Fibroblast of lung (primary cell): ENCODE measurements around the gene SLC6A7. TPM values are rescaled to one million over a fixed set of nuclear protein-coding genes. Genes with fewer than 3 reads are reported as not detected.

Source experiments
- DNase-seq, 2 donors: peaks; one replicate each; pipeline versions ENCODE4 v3.0.0 to v3.0.0-alpha.2; 2010; ENCODE audit warnings: low read depth in 2 of 2
- H2AFZ ChIP-seq: 2 replicates; pipeline ENCODE4 v1.5.1; 2012; ENCODE audit warnings: low read length, control low read depth, inconsistent platforms
- H3K27ac ChIP-seq: 2 replicates; pipeline ENCODE4 v1.5.1; 2011; ENCODE audit warnings: low read length, control low read depth; ENCODE audit not compliant: insufficient read depth
- H3K27me3 ChIP-seq: 2 replicates; pipeline ENCODE4 v1.5.1; 2011; ENCODE audit warnings: mild to moderate bottlenecking, low read length; ENCODE audit not compliant: control insufficient read depth, insufficient read depth
- H3K36me3 ChIP-seq: 2 replicates; pipeline ENCODE4 v1.5.1; 2011; ENCODE audit warnings: low read length; ENCODE audit not compliant: control insufficient read depth, insufficient read depth
- H3K4me1 ChIP-seq: 2 replicates; pipeline ENCODE4 v1.5.1; 2011; ENCODE audit warnings: low read length; ENCODE audit not compliant: control insufficient read depth, insufficient read depth; ENCODE audit errors: extremely low read depth
- H3K4me2 ChIP-seq: 2 replicates; pipeline ENCODE4 v1.5.1; 2011; ENCODE audit warnings: low read length, control low read depth; ENCODE audit not compliant: insufficient read depth; ENCODE audit errors: extremely low read depth
- H3K4me3 ChIP-seq, 4 experiments: fragments of 200-600 bp in 1 of 4; sonication (generic) in 1 of 4; replicated peaks in 1 of 4; 2 replicates each; pipeline ENCODE4 v1.5.1; 2011 to 2016; ENCODE audit warnings: low read length in 4 of 4, low read depth in 3 of 4, mild to moderate bottlenecking in 3 of 4, control low read depth in 2 of 4, inconsistent platforms in 1 of 4, mixed read lengths in 1 of 4; ENCODE audit not compliant: insufficient read depth in 1 of 4; ENCODE audit errors: control extremely low read depth in 1 of 4
- H3K79me2 ChIP-seq: 2 replicates; pipeline ENCODE4 v1.5.1; 2012; ENCODE audit warnings: mild to moderate bottlenecking, low read length, inconsistent platforms; ENCODE audit not compliant: control insufficient read depth, insufficient read depth
- H3K9ac ChIP-seq: 2 replicates; pipeline ENCODE4 v1.5.1; 2011; ENCODE audit warnings: mild to moderate bottlenecking, low read length, control low read depth; ENCODE audit not compliant: insufficient read depth
- H3K9me3 ChIP-seq: 2 replicates; pipeline ENCODE4 v1.5.1; 2012; ENCODE audit warnings: low read depth, low read length; ENCODE audit not compliant: control insufficient read depth, insufficient read depth
- H4K20me1 ChIP-seq: 2 replicates; pipeline ENCODE4 v1.5.1; 2011; ENCODE audit warnings: low read length; ENCODE audit not compliant: control insufficient read depth, insufficient read depth; ENCODE audit errors: extremely low read depth
- EZH2 ChIP-seq: IDR thresholded peaks from 2 replicates; pipeline ENCODE4 v1.5.1; 2012; ENCODE audit warnings: low read length, control low read depth, mild to moderate bottlenecking; ENCODE audit errors: missing control alignments
- polyA minus RNA-seq: library from RNA; depleted of rRNA, polyadenylated mRNA; stranded (reverse); fragments of >200 nt; gene quantifications from 2 replicates; pipeline ENCODE4 v1.2.3, GENCODE V29; 2011; ENCODE audit warnings: low replicate concordance
- polyA plus RNA-seq, 2 donors: library from polyadenylated mRNA; depleted of rRNA in 1 of 2; stranded (reverse) in 1 of 2; unstranded in 1 of 2; fragments of >200 nt; gene quantifications; 2 replicates each; pipeline ENCODE4 v1.2.1, GENCODE V29; 2011 to 2012; ENCODE audit warnings: missing spikeins in 1 of 2
- total RNA-seq: library from RNA; depleted of rRNA; stranded (reverse); fragments of >200 nt; gene quantifications from 2 replicates; pipeline ENCODE4 v1.2.1, GENCODE V29; 2014
- TF ChIP-seq, protein P1 (sequence below), 2 donors: IDR thresholded peaks in 1 of 2; conservative IDR thresholded peaks in 1 of 2; 1 replicate in 1 of 2; 2 replicates in 1 of 2; pipeline ENCODE4 v1.5.1; 2011 to 2012; ENCODE audit warnings: low read length in 2 of 2, control low read depth in 1 of 2, inconsistent platforms in 1 of 2, low read depth in 1 of 2, mild to moderate bottlenecking in 1 of 2

SLC6A7 gene
- total RNA-seq, result not detected in 2 replicates
- 0.02 TPM in 1 of 2 replicates, not detected in the other for polyA plus RNA-seq
- 0.03 TPM in 1 of 2 replicates, not detected in the other for polyA plus RNA-seq (2012)
- polyA minus RNA-seq, result not detected in 2 replicates

DNA sequence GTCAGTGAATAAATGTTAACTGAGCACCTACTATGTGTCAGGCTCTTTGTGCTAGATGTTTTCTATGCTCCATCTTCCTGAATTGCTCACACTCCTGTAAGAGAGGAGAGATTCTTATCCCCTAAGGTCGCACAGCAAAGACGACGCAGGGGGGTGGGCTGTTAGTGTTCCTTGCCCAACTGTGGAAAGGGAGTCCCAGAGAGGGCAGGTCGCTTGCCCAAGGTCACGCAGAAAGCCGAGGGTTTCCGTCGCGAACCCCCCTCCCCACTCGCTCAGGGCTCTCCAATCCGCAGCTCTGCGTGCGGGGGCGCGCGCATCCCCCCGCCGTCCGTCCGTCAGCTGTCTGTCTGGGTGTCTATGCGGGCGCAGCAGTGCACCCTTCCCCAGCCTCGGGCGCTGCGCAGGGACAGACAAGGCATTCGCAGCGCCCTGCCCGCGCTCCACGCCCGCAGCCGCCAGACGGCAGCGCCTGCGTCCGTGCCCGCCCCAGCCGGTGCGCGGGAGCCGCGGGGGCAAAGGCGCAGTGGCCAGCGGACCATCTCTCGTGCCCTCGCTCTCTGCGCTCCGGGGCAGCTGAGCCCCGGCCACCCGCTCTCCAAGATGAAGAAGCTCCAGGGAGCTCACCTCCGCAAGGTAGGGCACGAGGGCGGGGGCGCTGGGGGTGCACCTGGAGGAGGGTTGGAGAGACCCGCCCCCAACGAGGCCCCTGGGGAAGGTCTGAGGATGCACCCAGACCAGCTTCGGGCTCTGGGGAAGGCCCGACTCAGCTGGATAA, at the start of gene SLC6A7:
Gene SLC6A7 (plus strand): TSS at position 335 of the 775 bp plus-strand sequence. CDS start 266 bp downstream, at position 601.
- H3K36me3 ChIP-seq, result no peaks in the 10 kb centered on the region
- peak; percentile 79 for TF ChIP-seq EZH2
- TF ChIP-seq, protein P1, sequence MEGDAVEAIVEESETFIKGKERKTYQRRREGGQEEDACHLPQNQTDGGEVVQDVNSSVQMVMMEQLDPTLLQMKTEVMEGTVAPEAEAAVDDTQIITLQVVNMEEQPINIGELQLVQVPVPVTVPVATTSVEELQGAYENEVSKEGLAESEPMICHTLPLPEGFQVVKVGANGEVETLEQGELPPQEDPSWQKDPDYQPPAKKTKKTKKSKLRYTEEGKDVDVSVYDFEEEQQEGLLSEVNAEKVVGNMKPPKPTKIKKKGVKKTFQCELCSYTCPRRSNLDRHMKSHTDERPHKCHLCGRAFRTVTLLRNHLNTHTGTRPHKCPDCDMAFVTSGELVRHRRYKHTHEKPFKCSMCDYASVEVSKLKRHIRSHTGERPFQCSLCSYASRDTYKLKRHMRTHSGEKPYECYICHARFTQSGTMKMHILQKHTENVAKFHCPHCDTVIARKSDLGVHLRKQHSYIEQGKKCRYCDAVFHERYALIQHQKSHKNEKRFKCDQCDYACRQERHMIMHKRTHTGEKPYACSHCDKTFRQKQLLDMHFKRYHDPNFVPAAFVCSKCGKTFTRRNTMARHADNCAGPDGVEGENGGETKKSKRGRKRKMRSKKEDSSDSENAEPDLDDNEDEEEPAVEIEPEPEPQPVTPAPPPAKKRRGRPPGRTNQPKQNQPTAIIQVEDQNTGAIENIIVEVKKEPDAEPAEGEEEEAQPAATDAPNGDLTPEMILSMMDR (conservative IDR thresholded peaks at IDR 0.05 in 1 of 2, IDR thresholded peaks at IDR 0.05 in 1 of 2; ENCODE audit: low read depth in 1 of 2, low read length in 2 of 2), result no peak
- H3K9ac ChIP-seq, result no peak within 1 kb of the TSS
- DNase-seq, result no peak
- no peaks in the 10 kb centered on the region for H4K20me1 ChIP-seq
- no peak within 1 kb of the TSS for H3K4me2 ChIP-seq
- H3K9me3 ChIP-seq, result no peaks in the 10 kb centered on the region
- H3K4me1 ChIP-seq, result no peaks in the 10 kb centered on the region
- no peak within 1 kb of the TSS for H2AFZ ChIP-seq
- no peaks in the 10 kb centered on the region for H3K79me2 ChIP-seq
- peaks cover 75% of the 10 kb centered on the region for H3K27me3 ChIP-seq
- H3K4me3 ChIP-seq, result no peak within 1 kb of the TSS
- H3K27ac ChIP-seq, result no peak within 1 kb of the TSS

DNA sequence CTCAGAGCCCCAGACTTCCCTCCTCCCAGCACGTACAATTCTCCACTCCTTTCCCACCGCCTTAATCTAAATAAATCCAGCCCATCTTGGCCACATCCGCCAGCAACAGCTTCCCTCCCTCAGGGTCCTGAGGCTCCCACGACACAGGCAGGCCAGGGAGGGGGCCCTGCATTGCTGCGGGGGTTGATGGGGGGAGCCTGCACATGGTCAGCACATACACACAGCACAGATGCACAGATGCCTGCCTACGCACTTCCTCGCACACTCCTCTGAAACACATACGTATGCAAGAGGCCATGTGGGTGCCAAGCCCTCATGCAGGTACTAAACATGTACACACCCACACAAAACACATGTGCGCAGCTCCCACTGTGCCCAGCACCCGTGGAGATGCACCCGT, 49.0 kb upstream of the SLC6A7 start:
- peaks cover 71% of the 10 kb centered on the region for H3K79me2 ChIP-seq
- peak overlapping the region; percentile 74 for H3K9ac ChIP-seq
- peak overlapping the region; percentile 33 for H3K4me2 ChIP-seq

DNA sequence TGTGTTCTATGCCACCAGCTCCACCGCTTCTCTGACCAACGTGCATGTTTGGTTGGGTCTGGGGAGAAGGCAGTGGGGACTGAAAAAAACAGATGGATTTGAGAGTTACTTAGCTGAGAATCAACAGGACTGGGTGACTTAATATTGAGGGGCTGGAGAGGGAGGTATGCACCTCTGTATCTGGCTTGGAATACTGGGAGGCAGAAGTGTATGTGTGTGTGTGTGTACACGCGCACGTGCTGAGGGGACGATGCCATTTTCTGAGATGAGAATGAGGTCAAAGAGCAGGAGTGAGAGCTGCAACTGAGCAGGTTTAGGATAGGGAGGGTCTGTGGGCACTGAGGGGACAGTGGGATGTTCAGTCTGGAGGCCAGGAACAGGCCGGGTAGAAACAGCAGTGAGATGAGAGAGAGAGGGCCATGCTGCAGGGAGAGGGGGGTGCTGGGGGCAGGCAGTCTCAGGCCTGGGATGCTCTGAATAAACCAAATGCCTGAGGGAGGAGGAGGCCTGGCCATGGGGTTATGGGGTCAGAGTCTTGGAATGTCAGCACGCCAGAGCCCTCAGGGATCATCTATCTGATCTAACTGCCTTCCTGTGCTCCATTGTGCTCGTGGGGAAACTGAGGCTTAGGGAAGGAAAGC, 48.2 kb upstream of the SLC6A7 start:
- peaks cover 71% of the 10 kb centered on the region for H3K79me2 ChIP-seq
- TF ChIP-seq, protein P1 (conservative IDR thresholded peaks at IDR 0.05 in 1 of 2, IDR thresholded peaks at IDR 0.05 in 1 of 2; ENCODE audit: low read depth in 1 of 2, low read length in 2 of 2), result no peak
- no peak for TF ChIP-seq EZH2
- no peak overlapping the region for H3K4me3 ChIP-seq
- DNase-seq, result peak; percentile 82 to 88
- H3K9ac ChIP-seq, result peak overlapping the region; percentile 67
- H3K27ac ChIP-seq, result peak overlapping the region; percentile 99
- peaks cover 84% of the 10 kb centered on the region for H3K4me1 ChIP-seq
- no peaks in the 10 kb centered on the region for H4K20me1 ChIP-seq
- no peaks in the 10 kb centered on the region for H3K27me3 ChIP-seq
- no peak overlapping the region for H2AFZ ChIP-seq
- H3K9me3 ChIP-seq, result no peaks in the 10 kb centered on the region
- peak overlapping the region; percentile 32 for H3K4me2 ChIP-seq
- H3K36me3 ChIP-seq, result peaks cover 8% of the 10 kb centered on the region

More for the DNA sequence above, 49.0 kb upstream of the SLC6A7 start:
- DNase-seq, result peak; percentile 85 to 97
- Histone ChIP-seq H3K36me3 (peaks cover 12% of the 10 kb centered on the region), H2AFZ (no peak overlapping the region), H3K9me3 (no peaks in the 10 kb centered on the region), H3K4me1 (peaks cover 89% of the 10 kb centered on the region), H3K27ac (peak overlapping the region; percentile 99), H4K20me1 (no peaks in the 10 kb centered on the region), H3K27me3 (no peaks in the 10 kb centered on the region), H3K4me3 (no peak overlapping the region)
- TF ChIP-seq, protein P1 (conservative IDR thresholded peaks at IDR 0.05 in 1 of 2, IDR thresholded peaks at IDR 0.05 in 1 of 2; ENCODE audit: low read depth in 1 of 2, low read length in 2 of 2), result no peak
- TF ChIP-seq EZH2, result no peak
